ENCODE results near the gene RMND5B.

DNA sequence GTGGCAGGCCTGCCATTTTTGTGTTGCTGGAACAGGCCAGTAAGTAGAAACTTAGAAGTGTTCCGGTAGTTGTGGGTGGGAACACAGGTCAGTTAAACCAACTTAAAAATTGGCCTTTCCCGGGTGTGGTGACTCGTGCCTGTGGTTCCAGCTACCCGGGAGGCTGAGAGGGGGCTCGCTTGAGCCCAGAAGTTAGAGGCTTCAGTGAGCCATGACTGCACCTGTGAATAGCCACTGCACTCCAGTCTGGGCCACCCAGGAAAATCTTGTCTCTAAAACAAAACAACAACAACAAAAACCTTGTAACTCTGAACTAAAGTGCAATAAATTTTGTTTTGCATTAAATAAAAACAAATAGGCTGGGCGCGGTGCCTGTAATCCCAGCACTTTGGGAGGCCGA, 24.3 kb downstream of the RMND5B start:
- no peak for TF ChIP-seq GATA1 (IDR thresholded peaks at IDR 0.05; ENCODE audit: low read depth, low read length)
- no peak for TF ChIP-seq POLR2A (IDR thresholded peaks at IDR 0.05; ENCODE audit: low read length)

Measured in erythroblast (primary cell).